Neural cell (in vitro differentiated cells): Measurements from ENCODE around the gene OPA1.

Source experiments
- EZH2 ChIP-seq: fragments of 200-600, 300-800 bp; shearing (Covaris generic), sonication (generic); IDR thresholded peaks from 2 replicates; pipeline ENCODE4 v1.6.1; 2014; ENCODE audit warnings: antibody characterized with exemption, low read length, borderline replicate concordance, mild to moderate bottlenecking; ENCODE audit not compliant: insufficient read depth, poor library complexity, severe bottlenecking
- RAD21 ChIP-seq: fragments of 450-650 bp; conservative IDR thresholded peaks from 2 replicates; pipeline ENCODE4 v1.6.1; 2014; ENCODE audit warnings: antibody characterized with exemption, mild to moderate bottlenecking, moderate library complexity
- TF ChIP-seq, protein P1 (sequence below): fragments of 450-650 bp; IDR thresholded peaks from 2 replicates; pipeline ENCODE4 v1.5.1; 2014; ENCODE audit warnings: antibody characterized with exemption, mild to moderate bottlenecking, moderate library complexity; ENCODE audit not compliant: poor library complexity, severe bottlenecking

DNA sequence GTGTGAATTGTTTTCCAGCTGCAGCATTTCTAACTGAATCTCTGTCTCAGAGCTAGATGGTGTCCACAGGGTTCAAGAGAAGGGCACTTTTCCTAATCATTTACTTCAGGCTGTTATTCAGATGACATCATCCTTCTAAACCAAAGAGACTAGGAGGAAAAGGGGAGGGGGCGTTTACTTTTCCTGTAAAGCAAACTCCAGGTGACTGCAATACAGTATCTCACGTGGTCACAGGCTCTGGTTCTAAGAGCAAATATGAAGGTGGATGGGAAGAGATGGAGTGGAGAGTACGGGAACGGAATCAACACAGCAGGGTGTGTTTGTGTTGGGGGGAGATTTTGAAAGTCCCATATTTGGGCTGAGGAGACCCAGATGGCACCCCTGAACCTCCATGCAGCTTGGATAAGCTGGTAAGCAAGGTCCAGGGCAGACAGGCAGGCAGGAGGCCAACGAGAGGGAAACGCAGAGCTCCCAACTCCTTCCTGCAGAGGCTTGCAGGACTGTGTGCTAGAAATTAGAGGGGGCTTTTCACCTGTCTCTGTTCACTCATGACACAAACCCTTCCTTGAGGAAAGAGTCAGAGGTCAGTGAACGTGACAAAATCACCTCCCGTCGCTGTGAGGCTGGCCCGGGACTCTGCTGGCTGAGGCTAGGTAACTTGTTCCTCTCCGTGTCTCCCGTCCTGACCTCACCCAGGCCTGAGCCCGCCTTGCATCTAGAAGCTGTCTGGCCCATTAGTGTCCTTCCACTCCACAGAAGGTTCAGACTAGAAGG lies 151.2 kb downstream of the OPA1 start:
- no peak for TF ChIP-seq RAD21
- TF ChIP-seq EZH2: no peak
- TF ChIP-seq, protein P1, sequence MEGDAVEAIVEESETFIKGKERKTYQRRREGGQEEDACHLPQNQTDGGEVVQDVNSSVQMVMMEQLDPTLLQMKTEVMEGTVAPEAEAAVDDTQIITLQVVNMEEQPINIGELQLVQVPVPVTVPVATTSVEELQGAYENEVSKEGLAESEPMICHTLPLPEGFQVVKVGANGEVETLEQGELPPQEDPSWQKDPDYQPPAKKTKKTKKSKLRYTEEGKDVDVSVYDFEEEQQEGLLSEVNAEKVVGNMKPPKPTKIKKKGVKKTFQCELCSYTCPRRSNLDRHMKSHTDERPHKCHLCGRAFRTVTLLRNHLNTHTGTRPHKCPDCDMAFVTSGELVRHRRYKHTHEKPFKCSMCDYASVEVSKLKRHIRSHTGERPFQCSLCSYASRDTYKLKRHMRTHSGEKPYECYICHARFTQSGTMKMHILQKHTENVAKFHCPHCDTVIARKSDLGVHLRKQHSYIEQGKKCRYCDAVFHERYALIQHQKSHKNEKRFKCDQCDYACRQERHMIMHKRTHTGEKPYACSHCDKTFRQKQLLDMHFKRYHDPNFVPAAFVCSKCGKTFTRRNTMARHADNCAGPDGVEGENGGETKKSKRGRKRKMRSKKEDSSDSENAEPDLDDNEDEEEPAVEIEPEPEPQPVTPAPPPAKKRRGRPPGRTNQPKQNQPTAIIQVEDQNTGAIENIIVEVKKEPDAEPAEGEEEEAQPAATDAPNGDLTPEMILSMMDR: no peak
